SK-N-SH (cell line): Measurements from ENCODE around the gene VMP1. TPM values are rescaled to one million over a fixed set of nuclear protein-coding genes. Genes with fewer than 3 reads are reported as not detected.

Source experiments
- CTCF ChIA-PET: fragments of 300-600, 350-600 bp; formaldehyde crosslinking; extraction: SDS; loops from one replicate; lab custom pipeline; 2021; lab: Yijun Ruan, JAX
- POLR2A ChIA-PET: fragments of 350-600 bp; sonication (Branson Sonifier 250); formaldehyde crosslinking; extraction: SDS; loops from one replicate; lab custom pipeline; 2020; ENCODE audit warnings: antibody characterized with exemption, inconsistent platforms; lab: Yijun Ruan, JAX
- DNase-seq: peaks from one replicate; pipeline ENCODE4 v3.0.0; 2012
- H2AFZ ChIP-seq: fragments of 200-600 bp; sonication (generic); 2 replicates; pipeline ENCODE4 v1.8.1; 2016; ENCODE audit warnings: antibody characterized with exemption, mild to moderate bottlenecking, low read depth
- H3F3A ChIP-seq: fragments of 200-600 bp; sonication (generic); replicated peaks from 2 replicates; pipeline ENCODE3; 2016; ENCODE audit warnings: antibody characterized with exemption, mild to moderate bottlenecking; ENCODE audit not compliant: insufficient read depth
- H3K27ac ChIP-seq, 2 experiments: fragments of 200-500 bp in 1 of 2; fragments of 200-600 bp in 1 of 2; sonication (Bioruptor generic) in 1 of 2; sonication (generic), shearing (Covaris generic) in 1 of 2; 2 replicates each; pipeline versions ENCODE4 v1.5.1 to v1.6.1; 2014 to 2016; ENCODE audit warnings: low read depth in 2 of 2, inconsistent platforms in 1 of 2, low read length in 1 of 2, mild to moderate bottlenecking in 1 of 2, mixed read lengths in 1 of 2
- H3K27me3 ChIP-seq: fragments of 200-600 bp; sonication (generic), shearing (Covaris generic); 2 replicates; pipeline ENCODE4 v1.6.1; 2016; ENCODE audit warnings: mixed run types; ENCODE audit not compliant: insufficient read depth
- H3K36me3 ChIP-seq, 2 experiments: fragments of 200-500 bp in 1 of 2; fragments of 200-600 bp in 1 of 2; sonication (Bioruptor generic) in 1 of 2; sonication (generic) in 1 of 2; replicated peaks in 1 of 2; 2 replicates each; pipeline versions ENCODE3 to v1.5.1; 2014 to 2016; ENCODE audit warnings: low read length in 1 of 2, mild to moderate bottlenecking in 1 of 2; ENCODE audit not compliant: insufficient read depth in 2 of 2, control insufficient read depth in 1 of 2
- H3K4me1 ChIP-seq, 2 experiments: fragments of 200-500 bp in 1 of 2; fragments of 200-600 bp in 1 of 2; sonication (Bioruptor generic) in 1 of 2; sonication (generic), shearing (Covaris generic) in 1 of 2; 2 replicates each; pipeline versions ENCODE4 v1.5.1 to v1.6.1; 2014 to 2016; ENCODE audit warnings: low read depth in 1 of 2, low read length in 1 of 2, mixed run types in 1 of 2; ENCODE audit not compliant: insufficient read depth in 2 of 2, control insufficient read depth in 1 of 2
- H3K4me2 ChIP-seq: fragments of 200-600 bp; sonication (generic), shearing (Covaris generic); 2 replicates; pipeline ENCODE4 v1.6.1; 2017; ENCODE audit warnings: mixed run types
- H3K4me3 ChIP-seq, 2 experiments: fragments of 200-500 bp in 1 of 2; fragments of 200-600 bp in 1 of 2; sonication (Bioruptor generic) in 1 of 2; sonication (generic), shearing (Covaris generic) in 1 of 2; 2 replicates each; pipeline versions ENCODE4 v1.5.1 to v1.8.1; 2014 to 2016; ENCODE audit warnings: low read depth in 2 of 2, inconsistent platforms in 1 of 2, low read length in 1 of 2, mild to moderate bottlenecking in 1 of 2, mixed read lengths in 1 of 2, moderate library complexity in 1 of 2
- H3K79me2 ChIP-seq: fragments of 200-600 bp; sonication (generic); 2 replicates; pipeline ENCODE4 v1.8.1; 2017; ENCODE audit warnings: mild to moderate bottlenecking; ENCODE audit not compliant: insufficient read depth
- H3K9ac ChIP-seq: fragments of 200-600 bp; sonication (generic); 2 replicates; pipeline ENCODE4 v1.6.1; 2017; ENCODE audit warnings: mixed run types
- H3K9me2 ChIP-seq: fragments of 200-600 bp; sonication (generic); 2 replicates; pipeline ENCODE4 v1.6.1; 2017; ENCODE audit warnings: mixed run types
- H3K9me3 ChIP-seq: fragments of 200-600 bp; sonication (generic); 2 replicates; pipeline ENCODE4 v1.6.1; 2017; ENCODE audit warnings: mixed run types, mild to moderate bottlenecking, moderate library complexity
- H4K20me1 ChIP-seq: fragments of 200-600 bp; sonication (generic); 2 replicates; pipeline ENCODE4 v1.6.1; 2017; ENCODE audit warnings: mild to moderate bottlenecking, mixed run types; ENCODE audit not compliant: insufficient read depth
- CHD2 ChIP-seq: fragments of 150-350 bp; IDR thresholded peaks from 2 replicates; pipeline ENCODE4 v1.6.1; 2018; ENCODE audit warnings: low read length; ENCODE audit not compliant: partially characterized antibody
- CTCF ChIP-seq: fragments of 200-600 bp; sonication (generic); IDR thresholded peaks from 2 replicates; pipeline ENCODE4 v1.6.1; 2017; ENCODE audit warnings: antibody characterized with exemption, mild to moderate bottlenecking, moderate library complexity
- ELF1 ChIP-seq: IDR thresholded peaks from 2 replicates; pipeline ENCODE4 v1.4.0; 2012
- EP300 ChIP-seq, 2 experiments: IDR thresholded peaks; 2 replicates each; pipeline versions ENCODE4 v1.4.0 to v1.6.1; 2012; ENCODE audit warnings: borderline replicate concordance in 1 of 2, low read depth in 1 of 2, low read length in 1 of 2
- EZH2phosphoT487 ChIP-seq: fragments of 200-600 bp; sonication (generic); IDR thresholded peaks from 2 replicates; pipeline ENCODE4 v1.6.1; 2017; ENCODE audit warnings: low read depth, mixed run types, mild to moderate bottlenecking, antibody characterized with exemption, moderate library complexity, borderline replicate concordance
- FOSL2 ChIP-seq: IDR thresholded peaks from 2 replicates; pipeline ENCODE4 v1.4.0; 2012; ENCODE audit warnings: low read depth, mild to moderate bottlenecking, moderate library complexity, borderline replicate concordance
- FOXJ3 ChIP-seq: sonication (generic); formaldehyde crosslinking; IDR thresholded peaks from 2 replicates; pipeline ENCODE4 v1.5.1; 2020; ENCODE audit warnings: mild to moderate bottlenecking, missing genetic modification reagents
- FOXM1 ChIP-seq: IDR thresholded peaks from 2 replicates; pipeline ENCODE4 v1.4.0; 2012; ENCODE audit warnings: low read depth, mild to moderate bottlenecking
- GABPA ChIP-seq: IDR thresholded peaks from 2 replicates; pipeline ENCODE4 v1.4.0; 2012; ENCODE audit warnings: low read depth, mild to moderate bottlenecking
- IRF3 ChIP-seq: fragments of 150-350 bp; IDR thresholded peaks from 2 replicates; pipeline ENCODE4 v1.6.1; 2016; ENCODE audit warnings: mild to moderate bottlenecking, low read depth, low read length
- JUND ChIP-seq: IDR thresholded peaks from 2 replicates; pipeline ENCODE4 v1.4.0; 2012
- MAX ChIP-seq: IDR thresholded peaks from 2 replicates; pipeline ENCODE4 v1.4.0; 2012; ENCODE audit warnings: low read depth
- PBX3 ChIP-seq: IDR thresholded peaks from 2 replicates; pipeline ENCODE4; 2012
- REST ChIP-seq: IDR thresholded peaks from 2 replicates; pipeline ENCODE4 v1.6.1; 2012; ENCODE audit warnings: mild to moderate bottlenecking, low read depth, low read length, moderate library complexity
- RFX5 ChIP-seq: IDR thresholded peaks from 2 replicates; pipeline ENCODE4 v1.6.1; 2012; ENCODE audit warnings: mild to moderate bottlenecking, improper control_type of control experiment, low read length
- RXRA ChIP-seq: IDR thresholded peaks from 2 replicates; pipeline ENCODE4 v1.4.0; 2012; ENCODE audit warnings: low read depth, mild to moderate bottlenecking, borderline replicate concordance
- SIN3A ChIP-seq: IDR thresholded peaks from 2 replicates; pipeline ENCODE4 v1.6.1; 2012; ENCODE audit warnings: low read depth, mild to moderate bottlenecking, low read length, moderate library complexity, borderline replicate concordance
- TCF12 ChIP-seq: IDR thresholded peaks from 2 replicates; pipeline ENCODE4 v1.4.0; 2012
- TEAD4 ChIP-seq: IDR thresholded peaks from 2 replicates; pipeline ENCODE4 v1.4.0; 2012; ENCODE audit warnings: mild to moderate bottlenecking, borderline replicate concordance; ENCODE audit not compliant: insufficient read depth
- USF1 ChIP-seq: IDR thresholded peaks from 2 replicates; pipeline ENCODE4 v1.4.0; 2012; ENCODE audit warnings: low read depth, borderline replicate concordance
- USF2 ChIP-seq: fragments of 150-350 bp; IDR thresholded peaks from 2 replicates; pipeline ENCODE4 v1.6.1; 2017; ENCODE audit warnings: antibody characterized with exemption, low read length, low read depth, borderline replicate concordance
- YY1 ChIP-seq: IDR thresholded peaks from 2 replicates; pipeline ENCODE4 v1.4.0; 2012; ENCODE audit warnings: low read depth, mild to moderate bottlenecking
- WGBS: methylation state at CpG from one replicate; pipeline ENCODE4 v1.1.6; 2017; ENCODE audit warnings: low lambda C conversion rate; 5-methylcytosine and 5-hydroxymethylcytosine counted together
- polyA plus RNA-seq, 3 experiments: library from polyadenylated mRNA; depleted of rRNA; stranded (reverse); fragments of >200 nt; gene quantifications; 2 replicates each; pipeline ENCODE4 v1.2.3, GENCODE V29; 2012

VMP1 gene
- polyA plus RNA-seq, 1 of the 3 experiments (the other 2 are of a cell fraction) = 169 TPM

GRCh38 chr17:59829217-59830006, 122.0 kb downstream of the VMP1 start:
- peak; percentile 44 for DNase-seq
- H3K27ac ChIP-seq = peak overlapping the region; percentile 87 to 100
- no peaks in the 10 kb centered on the region for H3K9me3 ChIP-seq
- peak overlapping the region; percentile 10 to 48; a peak in 3 of 4 replicates for H3K4me3 ChIP-seq
- H3K79me2 ChIP-seq = peaks cover 78% of the 10 kb centered on the region
- peak overlapping the region; percentile 69 for H3K4me2 ChIP-seq
- peaks cover 59% of the 10 kb centered on the region for H3F3A ChIP-seq
- no peaks in the 10 kb centered on the region for H3K27me3 ChIP-seq
- peaks cover 14 to 64% of the 10 kb centered on the region in 2 experiments for H3K4me1 ChIP-seq
- H2AFZ ChIP-seq = no peak overlapping the region
- ChIA-PET POLR2A (no interaction called here), CTCF (interaction anchor here (0.5 to 1.2 kb wide), 5 partner anchors 10 to 76 kb away, joined by 3 to 5 read pairs (median 3); no protein-coding TSS in a partner anchor)
- no peaks in the 10 kb centered on the region for H3K9me2 ChIP-seq
- 5% methylated on average over 4 of the region's 4 CpGs for WGBS
- peak overlapping the region; percentile 95 for H3K9ac ChIP-seq
- H4K20me1 ChIP-seq = no peaks in the 10 kb centered on the region
- H3K36me3 ChIP-seq = peaks cover 0 to 4% of the 10 kb centered on the region in 2 experiments
- TF ChIP-seq RFX5 (0 out of 2 replicates have a peak, but pooled peaks have one; percentile 9), ELF1 (0 out of 2 replicates have a peak, but pooled peaks have one; percentile 52), USF2 (no peak), FOSL2 (peak; percentile 95), USF1 (peak; percentile 43; the same call in 1 of the 2 replicates), EP300 (IDR thresholded peaks at IDR 0.05; ENCODE audit: borderline replicate concordance in 1 of 2, low read depth in 1 of 2, low read length in 1 of 2) (peak; percentile 79 to 99), YY1 (peak; percentile 50; the same call in 1 of the 2 replicates), TCF12 (peak; percentile 94), PBX3 (peak; percentile 98), TEAD4 (peak; percentile 92), FOXJ3 (CRISPR knock-in tag) (no peak), CHD2 (no peak), IRF3 (no peak), RXRA (peak; percentile 99), SIN3A (peak; percentile 94), FOXM1 (peak; percentile 99), REST (peak; percentile 47; the same call in 1 of the 2 replicates), JUND (peak; percentile 99), MAX (peak; percentile 81; the same call in 1 of the 2 replicates), CTCF (no peak), EZH2phosphoT487 (no peak), GABPA (no peak; the same call in 1 of the 2 replicates)
